IPS DF 19.7 (cell line): Measurements from ENCODE around the gene STK17A.
"Not testable (repeated sequence)": the region's sequence is repeated elsewhere in the genome, so short reads cannot be mapped to it uniquely, and the experiment has no call there.

Experiments used
- DNase-seq: peaks from one replicate; pipeline ENCODE4 v3.0.0-alpha.2; 2013; ENCODE audit warnings: low read depth, low spot score

Gene STK17A

DNA sequence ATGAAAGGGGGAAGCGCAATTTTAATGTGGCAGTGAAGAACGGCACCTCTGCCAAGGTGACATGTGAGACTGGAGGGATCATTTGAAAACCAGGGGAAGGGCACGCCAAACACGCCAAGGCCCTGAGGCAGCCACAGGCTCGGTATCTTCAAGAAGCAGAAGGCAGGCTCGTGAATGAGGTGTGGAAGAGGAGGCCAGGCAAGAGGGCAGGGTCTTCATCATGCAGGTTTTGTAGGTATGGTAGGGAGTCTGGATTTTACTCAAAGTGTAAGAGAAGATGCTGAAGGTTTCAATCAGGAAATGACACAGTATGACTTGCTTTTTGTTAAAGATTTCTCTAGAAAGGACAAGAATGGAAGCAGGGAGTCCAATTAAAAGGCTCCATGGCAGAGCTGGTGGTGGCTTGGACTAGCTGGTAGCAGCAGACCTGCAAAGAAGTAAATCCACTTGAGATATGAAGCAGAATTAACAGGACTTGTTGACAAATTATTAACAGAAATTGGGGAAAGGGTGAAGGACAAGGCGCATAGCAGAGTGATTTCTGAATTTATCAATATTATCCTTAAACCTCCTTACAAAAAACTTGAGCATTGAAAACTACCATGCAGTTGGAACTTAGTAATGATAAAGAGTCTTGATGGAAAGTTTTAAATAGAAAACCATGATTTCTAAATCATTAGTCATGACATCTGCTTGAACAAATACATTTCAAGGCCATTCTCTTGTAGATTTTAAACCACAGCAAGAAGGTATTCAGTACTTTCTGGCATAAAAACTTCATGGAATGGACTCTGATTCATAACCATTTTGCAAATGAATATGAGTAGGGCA, 76.0 kb downstream of the STK17A start:
- DNase-seq = no peak

DNA sequence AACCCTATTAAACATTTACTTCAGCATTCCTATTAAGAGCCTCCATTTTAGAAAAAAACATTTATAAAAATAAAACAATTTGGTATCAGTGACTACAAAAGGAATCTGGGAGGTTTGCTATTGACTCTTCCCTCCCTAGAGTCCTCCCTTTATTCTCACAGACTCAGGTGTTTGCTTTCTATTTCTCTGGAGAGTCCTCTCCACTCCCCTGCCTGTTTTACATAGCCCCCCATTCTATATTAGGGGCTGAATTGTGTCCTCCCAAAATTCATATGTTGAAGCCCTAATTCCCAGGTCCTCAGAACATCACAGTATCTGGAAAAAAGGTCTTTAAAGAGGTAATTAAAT, 76.6 kb downstream of the STK17A start:
- DNase-seq = no peak

DNA sequence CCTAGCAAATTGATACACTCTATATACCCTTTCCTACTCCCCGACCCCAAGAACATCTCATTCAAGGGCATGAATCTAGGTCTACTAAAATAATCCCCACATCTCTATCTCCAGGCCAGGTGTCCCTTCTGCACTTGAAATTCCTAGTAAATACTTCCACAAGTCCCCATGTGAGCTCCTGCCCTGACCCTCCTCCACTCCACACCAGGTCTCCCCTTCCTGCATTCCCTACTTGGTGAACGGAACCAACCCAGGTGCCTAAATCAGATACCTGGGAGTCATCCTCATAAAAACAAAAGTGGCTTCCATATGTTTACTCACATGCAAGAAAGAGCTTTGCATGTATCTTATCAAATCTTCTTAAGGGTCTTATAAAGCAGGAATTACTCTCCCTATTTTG, 77.2 kb downstream of the STK17A start:
- DNase-seq = no peak

DNA sequence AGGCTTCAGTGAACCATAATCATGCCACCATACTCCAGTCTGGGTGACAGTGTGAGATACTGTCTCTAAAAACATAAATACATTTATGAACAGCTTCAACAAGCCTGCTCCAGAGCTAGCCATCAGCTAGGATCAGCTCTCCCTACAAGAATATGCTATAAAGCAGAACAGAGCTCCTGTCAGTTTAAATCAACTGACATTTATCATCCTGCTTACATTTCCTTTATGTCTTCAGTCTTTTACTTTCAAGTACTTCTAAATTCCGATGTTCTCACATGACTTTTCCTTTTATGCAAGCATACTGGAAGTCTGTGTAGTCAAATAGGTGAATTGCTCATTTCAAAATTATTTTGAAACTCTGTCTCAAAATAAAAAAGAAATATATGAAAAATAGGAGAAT, 81.8 kb downstream of the STK17A start:
- DNase-seq = no peak

DNA sequence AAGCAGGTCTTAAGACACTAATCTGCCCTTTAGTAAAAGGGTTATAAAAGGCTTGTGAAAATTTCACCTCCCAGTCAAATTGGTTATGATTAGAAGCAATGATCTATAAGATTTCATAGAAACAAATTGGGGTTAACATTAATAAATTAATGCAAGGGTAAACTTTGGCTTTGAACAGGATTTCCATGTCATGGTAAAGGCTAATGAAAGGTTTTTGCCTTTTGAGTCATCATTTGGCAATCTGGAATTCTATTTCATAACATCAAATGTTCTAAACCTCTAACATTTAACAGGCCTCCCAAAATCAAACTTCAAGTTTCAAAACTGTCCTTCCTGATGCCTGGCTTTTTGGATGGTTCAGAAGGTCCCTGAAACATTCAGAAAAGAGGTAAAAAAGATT, 84.0 kb downstream of the STK17A start:
- no peak for DNase-seq

DNA sequence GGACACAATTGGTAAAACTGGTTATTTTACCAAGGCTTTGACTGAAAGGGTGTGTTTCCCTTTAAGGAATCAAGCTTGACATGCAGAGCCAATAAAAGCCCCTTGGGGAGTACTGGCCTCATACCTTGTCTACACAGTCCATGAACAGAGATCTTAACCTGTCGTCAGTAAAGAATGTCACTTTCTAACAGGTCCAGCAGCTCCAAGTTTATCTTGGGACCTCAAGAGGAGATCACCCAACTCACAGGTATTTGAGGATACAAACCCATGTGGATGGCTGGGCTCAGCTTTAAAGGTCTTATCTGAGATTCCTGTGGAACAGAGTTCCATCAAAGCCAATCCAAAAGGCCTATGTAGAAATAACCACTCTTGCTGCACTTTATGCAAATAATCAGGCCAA, 85.1 kb downstream of the STK17A start:
- DNase-seq = no peak

DNA sequence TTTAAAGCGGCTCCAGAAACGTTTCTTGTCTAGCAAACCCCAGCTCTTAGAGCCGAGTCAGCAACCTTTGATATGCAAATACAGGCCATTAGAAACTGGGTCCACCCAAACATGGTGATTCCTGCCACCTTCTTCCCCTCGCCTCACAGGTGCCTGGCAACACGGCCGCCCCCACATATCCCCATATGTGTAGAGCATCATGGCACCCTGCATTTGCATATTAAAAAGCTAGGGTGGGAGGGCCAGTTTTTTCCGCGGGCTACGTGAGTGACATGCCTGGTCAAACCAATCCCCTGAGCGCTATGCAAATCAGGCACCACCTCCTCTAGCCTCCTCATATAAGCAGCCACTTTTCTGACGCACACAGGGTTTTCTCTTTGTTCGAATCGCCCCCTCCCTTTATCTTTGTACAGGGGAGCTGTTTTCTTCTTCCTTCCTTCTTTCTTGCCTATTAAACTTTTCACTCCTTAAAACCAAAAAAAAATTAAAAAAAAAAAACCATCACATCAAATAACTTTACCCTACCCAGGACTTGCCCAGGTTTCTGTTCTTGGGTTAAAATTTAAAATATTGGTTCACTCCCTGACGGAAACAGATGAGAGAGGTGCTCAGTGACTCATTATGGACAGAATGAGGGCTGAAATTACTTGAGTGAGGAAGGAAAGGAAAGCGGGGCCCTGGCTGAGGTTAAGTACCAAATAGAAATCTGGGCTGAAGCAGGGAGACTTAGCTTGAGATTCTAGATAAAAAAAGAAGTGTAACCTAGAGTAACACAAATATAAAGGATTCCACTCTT, 86.6 kb downstream of the STK17A start:
- peak; percentile 83 for DNase-seq

DNA sequence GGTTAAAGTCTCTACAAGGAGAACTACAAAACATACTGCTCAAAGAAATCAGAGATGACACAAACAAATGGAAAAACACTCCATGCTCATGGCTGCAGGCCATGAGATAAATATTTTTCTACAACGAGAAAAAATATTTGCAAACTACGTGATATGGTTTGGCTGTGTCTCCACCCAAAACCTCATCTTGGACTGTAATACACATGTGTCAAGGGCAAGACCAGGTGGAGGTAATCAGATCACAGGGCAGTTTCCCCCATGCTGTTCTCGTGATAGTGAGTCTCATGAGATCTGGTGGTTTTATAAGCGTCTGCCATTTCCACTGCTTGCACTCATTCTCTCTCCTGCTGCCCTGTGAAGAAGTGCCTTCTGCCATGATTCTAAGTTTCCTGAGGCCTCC, 88.6 kb downstream of the STK17A start:
- DNase-seq = no peak

DNA sequence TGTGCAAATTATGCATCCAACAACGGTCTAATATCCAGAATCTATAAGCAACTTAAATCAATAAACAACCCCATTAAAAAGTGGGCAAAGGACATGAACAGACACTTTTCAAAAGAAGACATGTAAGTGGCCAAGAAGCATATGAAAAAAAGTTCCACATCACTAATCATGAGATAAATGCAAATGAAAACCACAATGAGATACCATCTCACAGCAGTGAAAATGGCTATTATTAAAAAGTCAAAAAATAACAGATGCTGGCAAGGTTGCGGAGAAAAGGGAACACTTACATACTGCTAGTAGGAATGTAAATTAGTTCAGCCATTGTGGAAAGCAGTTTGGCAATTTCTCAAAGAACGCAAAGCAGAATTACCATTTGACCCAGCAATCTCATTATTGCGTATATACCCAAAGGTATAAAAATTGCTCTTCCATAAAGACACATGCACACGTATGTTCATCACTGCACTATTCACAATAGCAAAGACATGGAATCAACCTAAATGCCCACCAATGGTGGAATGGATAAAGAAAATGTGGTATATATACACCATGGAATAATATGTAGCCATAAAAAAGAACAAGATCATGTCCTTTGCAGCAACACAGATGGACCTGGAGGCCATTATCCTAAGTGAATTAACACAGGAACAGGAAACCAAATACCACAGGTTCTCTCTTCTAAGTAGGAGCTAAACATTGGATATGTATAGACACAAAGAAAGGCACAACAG, 90.5 kb downstream of the STK17A start:
- DNase-seq = not testable (repeated sequence)

DNA sequence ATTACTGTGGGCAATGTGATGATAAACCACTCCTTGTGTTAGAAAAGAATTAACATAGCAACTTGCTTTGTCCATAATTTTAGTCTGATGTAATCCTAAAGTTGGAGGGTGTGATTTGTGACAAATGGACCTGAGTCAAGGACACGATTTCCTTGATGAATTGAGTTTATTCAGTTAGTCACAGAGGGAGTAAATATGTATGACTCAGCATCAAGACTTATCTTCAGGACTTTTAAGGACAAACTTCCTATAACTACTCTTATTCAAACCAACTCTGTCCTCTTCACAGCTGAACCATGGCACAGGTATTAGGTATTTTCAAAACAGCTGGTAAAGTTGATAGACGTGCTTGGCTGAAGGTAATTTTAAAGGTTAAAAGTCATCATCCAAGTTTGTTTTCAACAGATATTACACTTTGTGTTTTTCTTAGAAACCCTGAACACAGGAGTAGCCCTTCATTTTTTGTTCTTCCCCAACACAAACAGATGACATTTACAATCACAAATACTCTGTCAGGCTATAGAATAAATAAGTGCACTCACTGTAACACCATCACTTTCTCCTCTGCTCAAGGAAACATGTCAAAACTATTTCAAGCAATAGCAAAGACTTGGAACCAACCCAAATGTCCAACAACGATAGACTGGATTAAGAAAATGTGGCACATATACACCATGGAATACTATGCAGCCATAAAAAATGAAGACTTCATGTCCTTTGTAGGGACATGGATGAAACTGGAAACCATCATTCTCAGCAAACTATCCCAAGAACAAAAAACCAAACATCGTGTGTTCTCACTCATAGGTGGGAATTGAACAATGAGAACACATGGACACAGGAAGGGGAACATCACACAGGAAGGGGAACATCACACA, 91.9 kb downstream of the STK17A start:
- no peak for DNase-seq
